ENCODE measurements around the gene USP9Y.

USP9Y gene

DNA sequence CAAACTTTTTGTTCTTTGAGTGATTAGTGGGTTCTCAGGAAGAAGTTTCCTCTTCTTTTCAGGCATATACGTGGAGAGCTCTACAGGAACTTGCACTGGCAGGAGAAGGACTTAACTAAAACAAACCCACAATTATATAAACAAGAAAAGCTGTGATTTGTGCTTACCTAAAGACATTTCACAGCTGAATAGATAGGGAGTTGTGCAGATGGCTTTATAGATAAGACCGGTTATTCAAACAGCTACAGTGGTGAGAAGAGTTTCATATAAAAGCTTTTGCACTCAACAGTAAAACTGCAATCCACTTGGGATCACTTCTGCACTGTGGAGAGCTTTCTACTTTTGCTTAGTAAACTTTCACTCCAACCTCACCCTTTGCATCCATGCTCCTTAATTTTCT is 197.6 kb downstream of the USP9Y start:
- Histone ChIP-seq H3K27me3 (ENCODE audit: insufficient read depth, poor library complexity, severe bottlenecking) (no peaks in the 10 kb centered on the region), H3K27ac (replicated peaks) (no peak overlapping the region), H3K4me3 (replicated peaks; ENCODE audit: insufficient read depth, low read length) (no peak overlapping the region)
- DNase-seq (ENCODE audit: low read depth in 1 of 2, low spot score in 1 of 2), result no peak
- TF ChIP-seq, protein P1, sequence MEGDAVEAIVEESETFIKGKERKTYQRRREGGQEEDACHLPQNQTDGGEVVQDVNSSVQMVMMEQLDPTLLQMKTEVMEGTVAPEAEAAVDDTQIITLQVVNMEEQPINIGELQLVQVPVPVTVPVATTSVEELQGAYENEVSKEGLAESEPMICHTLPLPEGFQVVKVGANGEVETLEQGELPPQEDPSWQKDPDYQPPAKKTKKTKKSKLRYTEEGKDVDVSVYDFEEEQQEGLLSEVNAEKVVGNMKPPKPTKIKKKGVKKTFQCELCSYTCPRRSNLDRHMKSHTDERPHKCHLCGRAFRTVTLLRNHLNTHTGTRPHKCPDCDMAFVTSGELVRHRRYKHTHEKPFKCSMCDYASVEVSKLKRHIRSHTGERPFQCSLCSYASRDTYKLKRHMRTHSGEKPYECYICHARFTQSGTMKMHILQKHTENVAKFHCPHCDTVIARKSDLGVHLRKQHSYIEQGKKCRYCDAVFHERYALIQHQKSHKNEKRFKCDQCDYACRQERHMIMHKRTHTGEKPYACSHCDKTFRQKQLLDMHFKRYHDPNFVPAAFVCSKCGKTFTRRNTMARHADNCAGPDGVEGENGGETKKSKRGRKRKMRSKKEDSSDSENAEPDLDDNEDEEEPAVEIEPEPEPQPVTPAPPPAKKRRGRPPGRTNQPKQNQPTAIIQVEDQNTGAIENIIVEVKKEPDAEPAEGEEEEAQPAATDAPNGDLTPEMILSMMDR (IDR thresholded peaks at IDR 0.05; ENCODE audit: insufficient read depth, low read length), result no peak
- no peak for TF ChIP-seq SPI1 (IDR thresholded peaks at IDR 0.05; ENCODE audit: borderline replicate concordance, low read depth)
- no peak for TF ChIP-seq POLR2AphosphoS5 (IDR thresholded peaks at IDR 0.05; ENCODE audit: low read depth)
- TF ChIP-seq GABPA (IDR thresholded peaks at IDR 0.05; ENCODE audit: low read depth), result no peak
- TF ChIP-seq, protein P2, sequence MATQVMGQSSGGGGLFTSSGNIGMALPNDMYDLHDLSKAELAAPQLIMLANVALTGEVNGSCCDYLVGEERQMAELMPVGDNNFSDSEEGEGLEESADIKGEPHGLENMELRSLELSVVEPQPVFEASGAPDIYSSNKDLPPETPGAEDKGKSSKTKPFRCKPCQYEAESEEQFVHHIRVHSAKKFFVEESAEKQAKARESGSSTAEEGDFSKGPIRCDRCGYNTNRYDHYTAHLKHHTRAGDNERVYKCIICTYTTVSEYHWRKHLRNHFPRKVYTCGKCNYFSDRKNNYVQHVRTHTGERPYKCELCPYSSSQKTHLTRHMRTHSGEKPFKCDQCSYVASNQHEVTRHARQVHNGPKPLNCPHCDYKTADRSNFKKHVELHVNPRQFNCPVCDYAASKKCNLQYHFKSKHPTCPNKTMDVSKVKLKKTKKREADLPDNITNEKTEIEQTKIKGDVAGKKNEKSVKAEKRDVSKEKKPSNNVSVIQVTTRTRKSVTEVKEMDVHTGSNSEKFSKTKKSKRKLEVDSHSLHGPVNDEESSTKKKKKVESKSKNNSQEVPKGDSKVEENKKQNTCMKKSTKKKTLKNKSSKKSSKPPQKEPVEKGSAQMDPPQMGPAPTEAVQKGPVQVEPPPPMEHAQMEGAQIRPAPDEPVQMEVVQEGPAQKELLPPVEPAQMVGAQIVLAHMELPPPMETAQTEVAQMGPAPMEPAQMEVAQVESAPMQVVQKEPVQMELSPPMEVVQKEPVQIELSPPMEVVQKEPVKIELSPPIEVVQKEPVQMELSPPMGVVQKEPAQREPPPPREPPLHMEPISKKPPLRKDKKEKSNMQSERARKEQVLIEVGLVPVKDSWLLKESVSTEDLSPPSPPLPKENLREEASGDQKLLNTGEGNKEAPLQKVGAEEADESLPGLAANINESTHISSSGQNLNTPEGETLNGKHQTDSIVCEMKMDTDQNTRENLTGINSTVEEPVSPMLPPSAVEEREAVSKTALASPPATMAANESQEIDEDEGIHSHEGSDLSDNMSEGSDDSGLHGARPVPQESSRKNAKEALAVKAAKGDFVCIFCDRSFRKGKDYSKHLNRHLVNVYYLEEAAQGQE (IDR thresholded peaks at IDR 0.05; ENCODE audit: insufficient replicate concordance, low read depth), result no peak

DNA sequence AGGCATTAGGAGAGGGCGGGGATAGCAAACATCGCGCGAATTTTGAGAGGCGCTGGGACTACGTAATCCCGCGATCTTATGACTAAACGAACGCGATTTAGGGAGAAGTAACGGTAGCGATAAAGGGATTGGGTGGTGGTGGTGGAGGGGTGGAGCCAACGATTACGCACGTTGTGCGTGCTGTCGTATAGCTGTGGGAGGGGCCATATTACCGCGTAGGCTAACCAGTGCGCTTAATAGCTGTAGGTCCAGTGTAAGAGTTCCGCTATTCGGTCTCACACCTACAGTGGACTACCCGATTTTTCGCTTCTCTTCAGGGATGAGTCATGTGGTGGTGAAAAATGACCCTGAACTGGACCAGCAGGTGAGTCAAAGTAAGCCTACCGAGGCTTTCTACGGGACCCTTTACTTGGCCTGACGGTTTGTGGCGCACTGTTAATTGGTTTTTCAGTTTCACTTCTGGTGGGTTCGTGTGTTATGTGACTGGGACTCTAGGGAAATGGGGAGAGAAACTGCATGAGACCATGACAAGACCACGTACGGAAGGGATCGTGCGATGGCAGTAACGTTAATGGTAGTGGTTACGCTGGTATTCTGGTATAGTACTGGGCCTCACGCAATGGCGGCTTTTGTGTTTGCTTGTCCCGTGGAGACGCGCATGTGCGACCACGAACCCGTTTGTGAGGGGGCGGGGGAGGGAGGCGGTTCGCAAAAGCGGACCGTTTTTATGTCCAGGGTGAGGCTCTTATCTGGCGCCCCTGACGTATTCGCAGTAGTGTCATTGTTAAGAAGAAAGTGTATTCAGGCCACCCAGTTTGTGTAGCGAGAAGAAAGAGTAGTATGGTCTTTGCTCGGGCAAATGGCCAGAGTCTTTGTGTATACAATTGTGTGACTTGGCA is 203.8 kb downstream of the USP9Y start, which contains the start of gene DDX3Y:
TSS of gene DDX3Y (plus strand) at position 251 of the 899 bp plus-strand sequence. CDS start at position 320, 69 bp downstream.
- Histone ChIP-seq H3K27ac (replicated peaks) (no peak within 1 kb of the TSS), H3K27me3 (ENCODE audit: insufficient read depth, poor library complexity, severe bottlenecking) (no peaks in the 10 kb centered on the region), H3K4me3 (replicated peaks; ENCODE audit: insufficient read depth, low read length) (no peak within 1 kb of the TSS)
- DNase-seq (ENCODE audit: low read depth in 1 of 2, low spot score in 1 of 2), result no peak
- no peak for TF ChIP-seq GABPA (IDR thresholded peaks at IDR 0.05; ENCODE audit: low read depth)
- TF ChIP-seq, protein P2 (IDR thresholded peaks at IDR 0.05; ENCODE audit: insufficient replicate concordance, low read depth), result no peak

DNA sequence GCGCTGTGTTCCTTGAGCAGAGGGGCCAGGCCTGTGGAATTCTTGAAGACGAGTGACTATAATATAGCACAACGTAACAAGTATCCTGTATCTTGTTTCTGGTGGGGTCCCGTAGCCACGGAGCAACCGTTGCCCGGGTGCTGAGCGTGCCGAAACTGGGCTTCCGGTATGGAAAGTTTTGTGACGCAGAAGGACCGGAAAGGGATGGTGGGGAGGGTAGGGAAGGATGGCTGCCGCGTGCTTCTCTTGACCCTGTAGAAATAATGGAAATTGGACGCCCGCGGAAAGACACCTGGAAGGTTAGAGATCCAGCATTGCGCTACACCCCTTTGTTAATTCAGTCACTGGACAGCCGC is 204.5 kb downstream of the USP9Y start:
- no peak overlapping the region for H3K27ac ChIP-seq (replicated peaks)
- H3K4me3 ChIP-seq (replicated peaks; ENCODE audit: insufficient read depth, low read length), result no peak overlapping the region
- no peak for DNase-seq (ENCODE audit: low read depth in 1 of 2, low spot score in 1 of 2)
- no peaks in the 10 kb centered on the region for H3K27me3 ChIP-seq (ENCODE audit: insufficient read depth, poor library complexity, severe bottlenecking)
- TF ChIP-seq POLR2AphosphoS5 (IDR thresholded peaks at IDR 0.05; ENCODE audit: low read depth) (no peak), SPI1 (IDR thresholded peaks at IDR 0.05; ENCODE audit: borderline replicate concordance, low read depth) (no peak), GABPA (IDR thresholded peaks at IDR 0.05; ENCODE audit: low read depth) (no peak)
- TF ChIP-seq, protein P2 (IDR thresholded peaks at IDR 0.05; ENCODE audit: insufficient replicate concordance, low read depth), result no peak
- TF ChIP-seq, protein P1 (IDR thresholded peaks at IDR 0.05; ENCODE audit: insufficient read depth, low read length), result no peak
